ENCODE data around the gene PHB1. TPM values are rescaled to one million over a fixed set of nuclear protein-coding genes. Genes with fewer than 3 reads are reported as not detected.

Gene PHB1
- total and polyA plus RNA-seq, 2 experiments from 2014 or later: 194 to 211 TPM

GRCh38 chr17:49375544-49375943 lies 39.1 kb downstream of the PHB1 start:
- Mint-ChIP-seq H3K9me3 (no peaks in the 10 kb centered on the region), H3K36me3 (ENCODE audit: low read depth) (no peaks in the 10 kb centered on the region), H3K4me3 (no peak overlapping the region), H3K27me3 (ENCODE audit: insufficient read depth, low read depth, poor library complexity) (peaks cover 17% of the 10 kb centered on the region), H3K4me1 (peaks cover 34% of the 10 kb centered on the region), H3K27ac (no peak overlapping the region)
- Histone ChIP-seq H3K79me2 (replicated peaks; ENCODE audit: insufficient read depth) (no peaks in the 10 kb centered on the region), H3K9me2 (ENCODE audit: insufficient read depth) (no peaks in the 10 kb centered on the region), H3K4me2 (no peak overlapping the region), H3K27ac (ENCODE audit: low read depth) (no peak overlapping the region), H3K4me1 (ENCODE audit: insufficient read depth) (peaks cover 29% of the 10 kb centered on the region), H3F3A (replicated peaks; ENCODE audit: low read depth) (no peaks in the 10 kb centered on the region), H2AFZ (no peak overlapping the region), H4K20me1 (replicated peaks; ENCODE audit: insufficient read depth) (no peaks in the 10 kb centered on the region), H3K4me3 (no peak overlapping the region), H3K27me3 (ENCODE audit: insufficient read depth) (no peaks in the 10 kb centered on the region), H3K36me3 (ENCODE audit: insufficient read depth) (no peaks in the 10 kb centered on the region)
- ATAC-seq: no peak
- no peak for DNase-seq (ENCODE audit: low spot score)
- TF ChIP-seq ETS1 (IDR thresholded peaks at IDR 0.05) (no peak), NANOG (IDR thresholded peaks at IDR 0.05; ENCODE audit: borderline replicate concordance) (no peak), STAT1 (IDR thresholded peaks at IDR 0.05; ENCODE audit: unreplicated experiment) (no peak), POLR2AphosphoS5 (IDR thresholded peaks at IDR 0.05; ENCODE audit: low read depth) (no peak), ZNF462 (CRISPR knock-in tag; IDR thresholded peaks at IDR 0.05) (no peak), ZNF114 (CRISPR knock-in tag; IDR thresholded peaks at IDR 0.05) (no peak), REST (IDR thresholded peaks at IDR 0.05; ENCODE audit: unreplicated experiment) (no peak), EZH2 (IDR thresholded peaks at IDR 0.05; ENCODE audit: low read depth, unreplicated experiment) (no peak), ZNF331 (CRISPR knock-in tag; IDR thresholded peaks at IDR 0.05; ENCODE audit: low read depth) (no peak), EZH2phosphoT487 (IDR thresholded peaks at IDR 0.05; ENCODE audit: unreplicated experiment) (no peak), CTCF (conservative IDR thresholded peaks at IDR 0.05; ENCODE audit: low read depth in 2 of 2) (no peak), JUNB (IDR thresholded peaks at IDR 0.05; ENCODE audit: unreplicated experiment) (no peak), CREB1 (CRISPR knock-in tag; IDR thresholded peaks at IDR 0.05; ENCODE audit: low read depth) (no peak)

Data from GM23338 (cell line).